Embryonic facial prominence (tissue), 1 donor: ENCODE measurements around the gene LGR5.

ENCODE experiments used
- DNase-seq: peaks from one replicate; pipeline ENCODE4 v3.0.0-alpha.2; 2016; ENCODE audit errors: extremely low spot score

Gene LGR5

GRCh38 chr12:71439362-71439612, 311 bp upstream of the LGR5 start:
- no peak for DNase-seq

DNA sequence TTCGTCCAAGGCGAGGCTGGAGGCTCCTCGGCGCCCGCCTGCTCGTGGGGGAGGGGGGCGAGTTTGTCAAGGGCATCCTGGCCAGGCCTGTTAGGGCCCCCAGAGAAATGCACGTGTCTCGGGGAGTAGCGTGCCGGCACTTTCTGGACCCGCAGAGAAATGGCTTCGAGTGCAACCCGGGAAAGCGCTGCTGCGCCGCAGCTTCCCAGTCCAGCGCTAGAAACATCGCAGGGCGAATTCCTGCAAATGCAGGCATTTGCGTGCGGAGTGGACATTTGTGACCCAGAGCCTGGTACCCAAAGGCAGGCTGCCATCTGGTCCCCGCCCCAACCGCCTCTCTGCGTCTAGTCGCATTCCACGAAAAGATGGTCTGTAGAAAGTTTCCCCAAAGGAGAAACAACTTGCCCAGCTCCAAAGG, 756 bp downstream of the LGR5 start:
- no peak for DNase-seq

DNA sequence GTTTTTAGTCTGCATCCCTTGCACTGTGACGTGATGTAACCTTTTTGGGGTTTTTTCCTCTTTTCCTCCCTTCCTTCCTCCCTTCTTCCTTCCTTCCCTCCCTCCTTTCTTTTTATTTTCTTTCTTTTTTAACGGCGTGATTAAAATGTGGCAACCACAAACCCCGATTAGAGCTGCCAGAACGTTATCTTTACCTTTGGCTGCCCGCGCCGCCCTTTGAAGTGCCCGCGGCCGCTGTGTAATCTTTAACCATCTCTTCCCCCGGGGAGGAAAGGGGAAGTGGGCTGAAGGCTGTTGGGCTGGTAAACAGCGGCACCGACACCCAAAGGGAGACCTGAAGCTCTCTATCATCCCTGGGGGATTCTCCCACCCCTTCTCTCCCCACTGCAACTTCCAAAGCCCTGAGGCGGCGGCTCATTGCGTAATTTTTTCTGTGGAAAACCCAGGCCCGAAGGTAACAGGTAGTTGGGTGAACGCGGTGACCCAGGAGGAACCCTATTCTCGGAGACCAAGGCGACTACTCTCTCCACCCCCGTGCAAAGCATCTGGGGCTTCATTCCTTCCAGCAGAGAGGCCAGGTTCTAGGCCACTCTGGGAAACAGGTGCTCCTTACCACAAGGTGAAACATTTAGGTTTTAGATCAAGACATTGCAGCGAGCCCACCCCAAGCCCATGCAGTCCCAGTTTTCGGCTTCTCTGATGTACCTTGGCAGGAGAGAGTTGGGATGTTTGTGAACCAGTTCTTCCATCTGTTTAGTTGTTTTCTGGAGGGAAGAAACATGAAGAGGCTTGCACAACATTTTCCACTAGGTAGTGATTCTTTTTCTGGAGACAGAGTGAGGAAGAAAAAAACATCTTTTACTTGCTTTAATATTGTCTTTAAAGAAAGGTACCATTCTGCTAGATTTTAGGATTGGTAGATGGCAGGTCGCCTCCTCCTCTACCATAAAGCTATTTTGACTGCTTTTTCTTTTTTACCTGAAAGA, 1.5 kb downstream of the LGR5 start:
- no peak for DNase-seq

DNA sequence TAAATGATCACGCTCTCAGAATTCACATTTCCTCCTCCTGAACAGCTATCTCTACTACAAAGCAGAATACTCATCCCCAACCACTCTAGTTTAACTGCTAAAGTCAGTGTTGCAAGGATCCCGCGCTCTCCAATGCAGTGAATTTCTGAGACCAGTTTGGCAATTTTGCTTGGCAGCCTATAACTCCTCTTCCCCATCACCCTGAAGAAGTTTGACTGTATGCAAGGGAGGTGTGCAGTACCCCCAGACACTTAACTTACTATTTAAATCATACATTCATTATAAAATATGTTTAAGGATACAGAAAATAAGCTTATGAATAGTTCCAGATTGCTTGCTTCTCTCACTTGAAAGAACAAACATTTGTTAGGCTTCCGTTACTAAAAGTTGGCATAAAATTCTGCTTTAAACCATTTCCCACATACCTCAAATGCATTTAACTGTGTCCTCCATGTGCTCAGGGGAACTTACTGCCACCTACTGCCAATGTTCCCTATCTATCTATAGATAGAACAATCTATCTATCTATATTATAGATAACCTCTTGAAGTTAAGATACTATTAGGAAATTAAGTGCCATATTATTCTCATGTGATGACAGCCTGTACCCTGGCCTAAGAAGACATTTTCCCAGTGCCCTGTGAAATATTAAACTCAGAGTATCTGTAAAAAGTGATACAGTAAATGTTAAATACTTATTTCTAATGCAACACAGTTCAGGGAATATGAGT, 2.4 kb downstream of the LGR5 start:
- DNase-seq = no peak

DNA sequence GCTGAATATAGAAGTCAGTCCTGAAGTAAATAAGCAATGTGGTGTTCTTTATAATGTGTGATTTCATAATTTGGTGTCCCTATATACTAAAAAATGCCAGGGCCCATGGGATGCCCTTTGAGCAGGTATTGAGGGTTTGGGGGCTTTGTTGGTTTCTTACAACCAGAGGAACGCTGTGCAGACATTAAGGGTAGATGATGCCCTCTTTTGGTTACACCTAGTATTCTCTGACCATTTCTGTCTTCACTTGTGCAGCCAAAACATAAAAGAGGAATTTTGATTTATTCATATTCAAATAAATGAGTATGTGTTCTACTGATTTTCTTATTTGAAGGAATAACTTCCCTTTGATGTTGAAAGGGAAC, 3.0 kb downstream of the LGR5 start:
- DNase-seq = no peak

GRCh38 chr12:71445071-71445470, 5.5 kb downstream of the LGR5 start:
- no peak for DNase-seq

DNA sequence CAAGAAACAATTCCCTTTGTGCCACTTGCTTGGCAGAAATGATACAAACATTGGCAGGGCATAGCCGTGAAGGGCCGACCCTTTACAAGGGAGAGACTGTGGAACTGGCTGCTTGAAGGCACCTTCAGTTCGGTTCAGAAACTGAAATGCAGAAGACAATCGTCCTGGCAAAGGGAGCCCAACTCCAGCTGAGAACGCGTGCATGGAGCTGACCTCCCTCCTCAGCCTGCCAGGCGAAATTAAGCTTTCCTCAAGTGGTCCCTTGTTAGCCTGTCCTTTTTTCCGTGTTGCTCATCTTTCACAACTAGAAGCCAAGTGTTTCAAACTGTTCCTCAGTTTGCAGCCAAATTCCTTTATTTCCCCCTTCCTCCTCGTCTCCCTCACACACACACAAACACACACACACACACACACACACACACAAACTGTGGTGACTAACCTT, 8.1 kb downstream of the LGR5 start:
- no peak for DNase-seq

DNA sequence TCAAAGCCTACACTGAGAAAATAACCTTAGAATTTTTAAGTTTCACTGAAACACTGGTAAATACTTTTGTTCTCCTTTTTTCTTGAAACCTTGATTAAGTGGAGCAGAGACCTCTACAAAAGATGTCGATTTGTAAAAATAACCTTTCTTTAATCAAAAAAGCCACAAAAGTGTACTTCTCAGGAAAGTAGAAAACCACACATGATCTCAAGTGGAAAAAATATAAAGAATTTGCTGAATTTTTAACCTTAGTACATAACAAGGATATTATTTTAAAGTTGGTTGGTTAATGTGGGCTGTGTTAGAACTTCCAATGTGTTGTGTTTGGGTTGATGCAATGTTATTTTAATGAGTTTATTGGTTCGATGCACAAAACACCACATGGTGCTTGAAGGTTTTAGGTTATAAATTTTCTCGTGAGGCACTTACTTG, 8.6 kb downstream of the LGR5 start:
- no peak for DNase-seq

- no peak for DNase-seq
These were observed 9.9 kb downstream of the LGR5 start for GRCh38 chr12:71449373-71450070.

DNA sequence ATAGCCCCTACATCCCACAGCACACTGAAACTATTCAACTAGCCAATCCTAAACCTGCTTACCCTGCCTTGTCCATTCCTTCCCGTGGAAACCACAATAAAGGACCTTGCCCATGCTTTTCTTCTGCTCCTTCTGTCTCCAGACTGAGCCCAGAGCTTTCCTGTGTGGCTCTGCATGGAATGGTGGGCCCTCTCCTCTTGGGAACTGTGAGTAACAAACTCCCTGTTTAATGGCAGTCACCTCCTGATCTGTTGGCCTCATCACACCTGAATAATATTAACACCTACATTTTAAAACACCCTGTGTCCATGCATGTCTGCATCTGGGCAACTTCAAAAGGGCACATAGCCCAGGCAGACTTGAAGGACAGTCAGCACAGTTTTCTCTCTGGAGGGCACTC, 12.4 kb downstream of the LGR5 start:
- DNase-seq = no peak

DNA sequence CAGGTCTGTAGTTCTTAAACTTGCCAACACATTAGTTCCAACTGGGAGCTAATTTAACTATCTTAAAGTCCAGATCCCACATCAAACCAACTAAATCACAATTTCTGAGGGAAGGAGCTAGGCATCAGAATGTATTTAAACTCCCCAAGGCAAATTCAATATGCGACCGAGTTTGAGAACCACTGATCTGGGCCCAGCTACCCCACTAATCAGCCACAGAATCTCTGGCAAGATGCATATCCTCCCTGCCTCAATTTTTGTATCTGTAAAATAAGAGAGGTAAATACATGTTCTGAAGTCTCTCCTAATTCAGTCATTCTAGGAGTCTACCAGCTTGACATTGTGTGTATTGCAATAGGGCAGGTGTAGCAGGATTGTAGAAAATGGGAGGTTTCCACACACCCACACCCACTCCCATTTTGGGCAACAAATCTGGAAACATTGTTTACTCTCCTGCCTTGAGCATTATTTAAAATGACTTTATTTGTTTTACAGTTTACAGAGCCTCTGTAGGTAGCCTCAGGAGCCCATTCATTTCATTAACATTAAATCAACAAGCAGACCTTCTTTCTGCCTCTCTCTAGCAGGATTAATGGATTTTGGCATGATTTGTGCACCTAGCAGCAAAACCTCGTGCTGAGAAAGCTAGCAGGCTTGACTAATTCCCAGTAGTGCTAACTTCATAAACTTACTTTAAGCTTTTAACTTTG, 15.6 kb downstream of the LGR5 start:
- DNase-seq = no peak

DNA sequence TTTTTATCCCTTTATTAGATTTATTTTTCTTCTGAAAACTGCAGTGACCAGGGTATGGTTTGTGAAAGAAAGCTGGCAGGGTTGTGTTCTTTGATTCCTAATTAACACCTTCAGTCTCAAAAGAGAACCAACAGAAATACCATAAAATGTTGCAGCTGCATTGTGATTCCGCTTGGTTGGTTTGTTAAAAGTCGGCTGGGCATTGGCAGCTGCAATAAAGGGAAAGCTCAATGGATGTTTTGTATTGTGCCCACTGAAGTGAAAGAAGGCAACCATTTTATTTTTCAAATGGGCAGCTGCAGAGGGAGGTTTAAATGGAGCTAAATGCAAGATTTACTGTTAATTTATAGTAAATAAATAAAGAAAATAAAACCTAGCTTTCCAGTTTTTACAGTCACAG, 16.7 kb downstream of the LGR5 start:
- DNase-seq = no peak

GRCh38 chr12:71456990-71457389, 17.4 kb downstream of the LGR5 start:
- DNase-seq = no peak

- no peak for DNase-seq
These were observed 20.7 kb downstream of the LGR5 start for GRCh38 chr12:71460318-71460717.

DNA sequence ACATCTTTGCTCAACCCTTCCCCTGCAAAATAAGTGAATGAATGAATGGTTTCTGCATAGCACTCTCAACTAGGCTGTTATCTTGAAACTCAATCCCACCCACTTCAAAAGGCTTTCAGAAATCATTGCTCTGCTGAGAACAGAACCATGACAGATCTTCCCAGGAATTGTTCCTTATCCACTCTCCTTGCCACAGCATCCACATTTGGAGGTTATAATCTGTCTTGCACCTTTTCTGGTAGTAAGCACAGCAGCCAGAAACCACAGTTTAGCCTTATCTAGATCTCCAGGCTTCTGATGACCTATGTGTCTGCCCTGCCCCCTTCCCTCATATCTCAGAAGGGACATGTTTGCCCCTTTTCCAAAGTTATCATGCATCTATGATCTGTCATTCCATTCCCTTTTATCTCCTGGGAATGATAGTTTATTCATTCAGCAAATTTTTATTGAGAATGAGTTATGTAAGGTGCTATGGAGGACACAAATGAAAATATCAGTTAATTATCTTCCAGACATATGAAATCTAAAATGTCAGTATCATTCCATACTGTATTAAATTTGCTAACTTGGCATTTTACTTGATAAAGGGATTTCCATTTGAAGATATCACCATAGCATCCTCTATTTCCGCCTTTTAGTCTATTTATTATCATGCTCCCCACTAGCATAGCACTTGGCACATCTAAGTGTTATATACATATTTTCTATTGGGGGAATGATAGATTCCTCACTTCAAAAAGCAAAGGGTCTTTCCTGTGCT, 21.4 kb downstream of the LGR5 start:
- no peak for DNase-seq

GRCh38 chr12:71461787-71462328, 22.3 kb downstream of the LGR5 start:
- no peak for DNase-seq

GRCh38 chr12:71465796-71466195, 26.2 kb downstream of the LGR5 start:
- no peak for DNase-seq

DNA sequence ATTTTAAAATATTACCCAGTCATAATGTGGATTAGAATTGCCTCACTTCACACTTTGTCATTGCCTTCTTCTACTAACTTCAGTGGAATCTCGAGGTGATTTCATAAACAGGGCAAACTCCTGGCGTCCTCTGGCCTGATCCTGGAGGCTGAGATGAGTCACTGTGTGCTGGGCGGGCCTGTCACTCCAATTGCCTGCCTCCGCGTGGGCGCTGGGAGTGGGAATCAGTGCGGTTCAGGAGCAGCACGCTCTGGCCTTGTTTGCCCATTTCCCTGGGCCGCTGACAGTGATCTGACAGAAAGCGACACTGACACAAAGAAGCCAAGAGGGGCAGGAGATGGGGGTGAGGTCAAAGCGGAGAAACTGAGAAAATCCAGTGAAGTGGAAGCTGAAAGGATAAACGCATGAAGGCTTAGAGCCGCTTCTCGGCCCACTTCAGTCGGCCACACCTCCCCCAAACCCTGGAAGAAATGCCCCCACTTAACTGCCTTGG, 29.7 kb downstream of the LGR5 start:
- DNase-seq = no peak

- DNase-seq = no peak
These were observed 32.9 kb downstream of the LGR5 start for GRCh38 chr12:71472441-71472911.

DNA sequence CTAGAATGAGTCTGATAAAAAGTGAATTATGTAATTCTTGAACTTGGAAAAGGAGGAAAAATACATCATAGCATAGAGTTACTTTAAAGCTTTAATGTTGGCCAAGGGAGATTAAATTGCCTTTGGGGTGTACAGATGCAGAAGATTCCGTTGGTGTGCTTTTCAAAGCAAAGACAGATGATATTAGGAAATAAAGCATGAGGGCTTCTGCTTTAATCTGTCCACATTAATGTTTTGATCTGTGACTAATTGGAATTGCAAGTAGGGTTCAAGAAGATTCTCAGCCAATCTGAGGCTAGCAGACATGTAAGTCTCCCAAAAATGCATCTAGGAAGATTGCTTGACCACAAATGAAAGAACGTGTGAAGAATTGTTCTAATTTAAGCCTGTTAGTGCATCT, 35.2 kb downstream of the LGR5 start:
- DNase-seq = no peak

DNA sequence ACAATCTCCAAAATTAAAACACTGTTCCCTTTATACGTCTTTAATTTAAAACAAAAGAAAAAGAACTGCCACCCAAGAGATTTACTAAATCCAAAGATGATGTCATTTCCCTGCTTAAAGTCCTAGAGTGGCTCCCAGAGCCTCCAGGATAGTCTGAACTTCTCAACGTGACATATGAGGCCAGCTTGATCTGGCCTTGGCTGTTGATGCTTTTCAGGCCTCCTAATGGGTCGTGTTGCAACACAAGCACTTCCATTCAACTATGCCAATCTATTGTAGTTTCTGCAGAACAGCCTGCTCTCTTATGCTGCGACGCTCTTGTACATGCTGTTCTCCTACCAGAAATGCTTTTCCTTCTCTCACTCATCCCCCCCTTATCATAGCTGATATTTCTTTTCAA, 35.7 kb downstream of the LGR5 start:
- DNase-seq = no peak
